ENCODE data around the gene AP3B1.

GRCh38 chr5:78264600-78264999, 29.9 kb downstream of the AP3B1 start:
- TF ChIP-seq CTCF (IDR thresholded peaks at IDR 0.05; ENCODE audit: low read length) (no peak), EZH2 (IDR thresholded peaks at IDR 0.05; ENCODE audit: borderline replicate concordance, low read length) (no peak)

Data from OCI-LY1 (cell line).